Panc1 (cell line): ENCODE measurements around the gene POLR2A. TPM values are rescaled to one million over a fixed set of nuclear protein-coding genes. Genes with fewer than 3 reads are reported as not detected.

Experiments used
- ATAC-seq: fragments of 200-7000 bp; cut with Tn5 transposase; 2 replicates; pipeline ENCODE4 v1.9.1; 2020; ENCODE audit warnings: mild to moderate bottlenecking, moderate library complexity
- BruUV-seq: library from RNA; stranded (reverse); fragments of 400-500 nt; replicated peaks from 2 replicates; lab custom pipeline; 2021; lab: Mats Ljungman, UMichigan
- CTCF ChIA-PET: fragments of 300-600 bp; sonication (Branson Sonifier 250); formaldehyde crosslinking; loops from one replicate; lab custom pipeline; 2022; ENCODE audit warnings: antibody characterized with exemption; lab: Charles Lee
- POLR2A ChIA-PET: fragments of 300-600 bp; sonication (Branson Sonifier 250); formaldehyde crosslinking; loops from one replicate; lab custom pipeline; 2022; ENCODE audit warnings: antibody characterized with exemption; lab: Charles Lee
- DNase-seq: peaks from one replicate; pipeline ENCODE4 v3.0.0-alpha.2; 2010; ENCODE audit warnings: low read depth, low spot score
- H3K27ac ChIP-seq: 2 replicates; pipeline ENCODE4 v1.5.1; 2011; ENCODE audit warnings: mild to moderate bottlenecking, low read length, inconsistent platforms
- H3K27me3 ChIP-seq: fragments of 200-500 bp; sonication (Bioruptor generic); 2 replicates; pipeline ENCODE4 v1.6.0; 2014; ENCODE audit warnings: low read length, inconsistent platforms; ENCODE audit not compliant: control insufficient read depth, insufficient read depth
- H3K36me3 ChIP-seq: fragments of 200-500 bp; sonication (Bioruptor generic); 2 replicates; pipeline ENCODE4 v1.5.1; 2014; ENCODE audit warnings: inconsistent platforms, mild to moderate bottlenecking, low read length, moderate library complexity; ENCODE audit not compliant: control insufficient read depth, insufficient read depth
- H3K4me1 ChIP-seq: 2 replicates; pipeline ENCODE4 v1.5.1; 2011; ENCODE audit warnings: inconsistent platforms, mild to moderate bottlenecking, low read length, moderate library complexity; ENCODE audit not compliant: control insufficient read depth, insufficient read depth
- H3K4me3 ChIP-seq, 2 experiments: 2 replicates each; pipeline ENCODE4 v1.5.1; 2011 to 2012; ENCODE audit warnings: low read depth in 2 of 2, low read length in 2 of 2, mild to moderate bottlenecking in 2 of 2, inconsistent platforms in 1 of 2, moderate library complexity in 1 of 2
- H3K9me3 ChIP-seq: fragments of 200-500 bp; sonication (Bioruptor generic); 2 replicates; pipeline ENCODE4 v1.5.1; 2014; ENCODE audit warnings: low read depth, mild to moderate bottlenecking, inconsistent platforms, low read length, moderate library complexity; ENCODE audit not compliant: control insufficient read depth, insufficient read depth
- REST ChIP-seq, 2 experiments: IDR thresholded peaks; 2 replicates each; pipeline ENCODE4 v1.6.1; 2011 to 2012; ENCODE audit warnings: low read depth in 2 of 2, control low read depth in 1 of 2, low read length in 1 of 2, mild to moderate bottlenecking in 1 of 2, moderate library complexity in 1 of 2; ENCODE audit not compliant: insufficient read depth in 1 of 2
- SIN3A ChIP-seq: IDR thresholded peaks from 2 replicates; pipeline ENCODE4 v1.6.1; 2012; ENCODE audit warnings: low read depth, mild to moderate bottlenecking, low read length, moderate library complexity, borderline replicate concordance; ENCODE audit not compliant: insufficient read depth
- TCF7L2 ChIP-seq: IDR thresholded peaks from 2 replicates; pipeline ENCODE4 v1.6.1; 2011; ENCODE audit warnings: mild to moderate bottlenecking, low read depth, low read length, inconsistent platforms
- in situ Hi-C: cut with HindIII; loops from 2 replicates; pipeline ENCODE4 v1.10.0; 2016; ENCODE audit warnings: low sequenced_read_pairs, low pct_unique_long_range_greater_than_20kb
- intact Hi-C: fragments of 100-400 bp; cut with micrococcal nuclease; formaldehyde crosslinking; loops from one replicate; pipeline ENCODE4 v1.10.0; 2022; ENCODE audit not compliant: unreplicated experiment
- total RNA-seq: library from RNA; stranded (reverse); gene quantifications from one replicate; pipeline ENCODE4 v1.2.1, GENCODE V29; 2021; ENCODE audit not compliant: unreplicated experiment

POLR2A gene
- total RNA-seq, 1 experiment from 2014 or later = 181 TPM

- POLR2A ChIA-PET = no interaction called here
- H3K4me1 ChIP-seq = peaks cover 33% of the 10 kb centered on the region
Measured at GRCh38 chr17:7478276-7479212, 5.6 kb upstream of the POLR2A start.

GRCh38 chr17:7479213-7480088 is 4.7 kb upstream of the POLR2A start, which contains the start of gene ZBTB4:
TSS of gene ZBTB4 (minus strand) at chr17:7479631. CDS start at chr17:7466801, 12,830 bp downstream.
- H3K27me3 ChIP-seq = no peaks in the 10 kb centered on the region
- DNase-seq = no peak
- H3K9me3 ChIP-seq = no peaks in the 10 kb centered on the region
- ATAC-seq = 0 out of 2 replicates have a peak, but pooled peaks have one; percentile 26
- peak within 1 kb of the TSS; percentile 61 to 66 for H3K4me3 ChIP-seq
- no TSS peak for BruUV-seq
- in situ Hi-C loops = no loop called here
- TF ChIP-seq REST (IDR thresholded peaks at IDR 0.05; ENCODE audit: insufficient read depth in 1 of 2, low read depth in 2 of 2, low read length in 1 of 2) (no peak), TCF7L2 (0 out of 2 replicates have a peak, but pooled peaks have one; percentile 38), SIN3A (no peak)
- POLR2A ChIA-PET = interaction anchor here (0.6 kb wide), 2 partner anchors 20 to 150 kb away, joined by 3 to 8 read pairs; no protein-coding TSS in a partner anchor
- peak within 1 kb of the TSS; percentile 83 for H3K27ac ChIP-seq
- CTCF ChIA-PET = no interaction called here
- intact Hi-C loops = no loop called here
- H3K4me1 ChIP-seq = peaks cover 33% of the 10 kb centered on the region
- no peaks in the 10 kb centered on the region for H3K36me3 ChIP-seq

More at GRCh38 chr17:7478276-7479212, 5.6 kb upstream of the POLR2A start:
- TF ChIP-seq SIN3A (0 out of 2 replicates have a peak, but pooled peaks have one; percentile 19), REST (IDR thresholded peaks at IDR 0.05; ENCODE audit: insufficient read depth in 1 of 2, low read depth in 2 of 2, low read length in 1 of 2) (no peak)
- TSS peak; percentile 54 for BruUV-seq
- Histone ChIP-seq H3K27ac (peak overlapping the region; percentile 61), H3K27me3 (no peaks in the 10 kb centered on the region), H3K9me3 (no peaks in the 10 kb centered on the region), H3K36me3 (no peaks in the 10 kb centered on the region), H3K4me3 (peak overlapping the region; percentile 61 to 66)
- CTCF ChIA-PET = no interaction called here
- intact Hi-C loops (no loop called here), in situ Hi-C loops (no loop called here)
- no peak for DNase-seq
- peak; percentile 27 for ATAC-seq
